Muscle of leg (tissue), 11 donors: Measurements from ENCODE around the gene PLCD3. TPM values are rescaled to one million over a fixed set of nuclear protein-coding genes. Genes with fewer than 3 reads are reported as not detected.

ENCODE experiments used
- DNase-seq: peaks from one replicate; pipeline ENCODE4 v3.0.0; 2013
- H3K27ac ChIP-seq: one replicate; pipeline ENCODE4 v1.5.1; 2013; ENCODE audit warnings: mild to moderate bottlenecking, low read length, control low read depth
- H3K27me3 ChIP-seq: one replicate; pipeline ENCODE4 v1.6.1; 2013; ENCODE audit warnings: low read length; ENCODE audit not compliant: control insufficient read depth, insufficient read depth
- H3K36me3 ChIP-seq: one replicate; pipeline ENCODE4 v1.6.1; 2013; ENCODE audit warnings: low read length; ENCODE audit not compliant: control insufficient read depth, insufficient read depth
- H3K4me1 ChIP-seq: one replicate; pipeline ENCODE4 v1.6.1; 2013; ENCODE audit warnings: low read length; ENCODE audit not compliant: control insufficient read depth, insufficient read depth
- H3K4me3 ChIP-seq: one replicate; pipeline ENCODE4 v1.5.1; 2013; ENCODE audit warnings: low read length, control low read depth
- H3K9me3 ChIP-seq: replicated peaks from 2 replicates; pipeline ENCODE4 v1.6.1; 2013; ENCODE audit warnings: low read depth, low read length; ENCODE audit not compliant: control insufficient read depth
- WGBS: methylation state at CpG from one replicate; pipeline ENCODE4 v1.1.5; 2013; ENCODE audit warnings: missing lambda C conversion rate; ENCODE audit not compliant: insufficient coverage; 5-methylcytosine and 5-hydroxymethylcytosine counted together
- polyA plus RNA-seq, 8 donors: library from polyadenylated mRNA; unstranded; fragments of 120-200 nt; gene quantifications; one replicate each; pipeline versions ENCODE4 v1.2.1 to v1.2.3, GENCODE V29; 2013; ENCODE audit warnings: inconsistent platforms in 1 of 8, low replicate concordance in 1 of 8; ENCODE audit not compliant: insufficient read length in 8 of 8, insufficient read depth in 1 of 8
- total RNA-seq: library from RNA; stranded (reverse); fragments of 120-200 nt; gene quantifications from one replicate; pipeline ENCODE4 v1.2.4, GENCODE V29; 2013

The PLCD3 gene
- total and polyA plus RNA-seq, 9 donors, result 15.1 to 53.0 (median 39.4) TPM

- Histone ChIP-seq H3K9me3 (no peaks in the 10 kb centered on the region), H3K27me3 (no peaks in the 10 kb centered on the region), H3K27ac (peak within 1 kb of the TSS; percentile 57), H3K4me1 (peaks cover 38% of the 10 kb centered on the region), H3K36me3 (peaks cover 2% of the 10 kb centered on the region), H3K4me3 (peak within 1 kb of the TSS; percentile 63)
- peak; percentile 99 for DNase-seq
- under 1% methylated on average over 27 of the region's 40 CpGs for WGBS
These were observed 3.1 kb upstream of the PLCD3 start, which contains the start of gene ACBD4 for GRCh38 chr17:45135192-45135977. ACBD4 (plus strand) TSS chr17:45135687; CDS start chr17:45136145, 458 bp downstream.

GRCh38 chr17:45132572-45133463 is 503 bp upstream of the PLCD3 start:
- peak overlapping the region; percentile 99 for H3K27ac ChIP-seq
- peaks cover 2% of the 10 kb centered on the region for H3K36me3 ChIP-seq
- H3K27me3 ChIP-seq, result no peaks in the 10 kb centered on the region
- H3K4me1 ChIP-seq, result peaks cover 62% of the 10 kb centered on the region
- DNase-seq, result peak; percentile 89
- H3K9me3 ChIP-seq, result no peaks in the 10 kb centered on the region
- peak overlapping the region; percentile 87 for H3K4me3 ChIP-seq
- under 1% methylated on average over 55 of the region's 71 CpGs for WGBS

- peaks cover 73% of the 10 kb centered on the region for H3K4me1 ChIP-seq
- no peaks in the 10 kb centered on the region for H3K27me3 ChIP-seq
- H3K4me3 ChIP-seq, result peak overlapping the region; percentile 78
- peak; percentile 63 for DNase-seq
- H3K9me3 ChIP-seq, result no peaks in the 10 kb centered on the region
- H3K27ac ChIP-seq, result peak overlapping the region; percentile 88
- WGBS, result 9% methylated on average over 44 of the region's 46 CpGs
- H3K36me3 ChIP-seq, result no peaks in the 10 kb centered on the region
These were observed 547 bp downstream of the PLCD3 start for GRCh38 chr17:45131616-45132319.

GRCh38 chr17:45130681-45131615 is 1.4 kb downstream of the PLCD3 start:
- 81% methylated on average over 16 of the region's 17 CpGs for WGBS
- Histone ChIP-seq H3K9me3 (no peaks in the 10 kb centered on the region), H3K27me3 (no peaks in the 10 kb centered on the region), H3K4me1 (peaks cover 69% of the 10 kb centered on the region), H3K27ac (no peak overlapping the region), H3K4me3 (peak overlapping the region; percentile 78), H3K36me3 (no peaks in the 10 kb centered on the region)
- no peak for DNase-seq

GRCh38 chr17:45129940-45130680 is 2.2 kb downstream of the PLCD3 start:
- no peaks in the 10 kb centered on the region for H3K27me3 ChIP-seq
- peak overlapping the region; percentile 70 for H3K27ac ChIP-seq
- H3K36me3 ChIP-seq, result no peaks in the 10 kb centered on the region
- no peak overlapping the region for H3K4me3 ChIP-seq
- H3K4me1 ChIP-seq, result peaks cover 63% of the 10 kb centered on the region
- WGBS, result 70% methylated on average over 10 of the region's 13 CpGs
- H3K9me3 ChIP-seq, result no peaks in the 10 kb centered on the region
- DNase-seq, result no peak

GRCh38 chr17:45129426-45129939 is 2.8 kb downstream of the PLCD3 start:
- WGBS, result 42% methylated on average over 6 of the region's 10 CpGs
- H3K27me3 ChIP-seq, result no peaks in the 10 kb centered on the region
- peaks cover 64% of the 10 kb centered on the region for H3K4me1 ChIP-seq
- no peak overlapping the region for H3K4me3 ChIP-seq
- H3K9me3 ChIP-seq, result no peaks in the 10 kb centered on the region
- H3K27ac ChIP-seq, result peak overlapping the region; percentile 80
- H3K36me3 ChIP-seq, result no peaks in the 10 kb centered on the region
- DNase-seq, result peak; percentile 76

- no peak for DNase-seq
- 100% methylated on average over 2 of the region's 2 CpGs for WGBS
- no peak overlapping the region for H3K4me3 ChIP-seq
- peak overlapping the region; percentile 80 for H3K27ac ChIP-seq
- H3K27me3 ChIP-seq, result no peaks in the 10 kb centered on the region
- no peaks in the 10 kb centered on the region for H3K36me3 ChIP-seq
- H3K4me1 ChIP-seq, result peaks cover 69% of the 10 kb centered on the region
- no peaks in the 10 kb centered on the region for H3K9me3 ChIP-seq
These were observed 3.3 kb downstream of the PLCD3 start for GRCh38 chr17:45128989-45129388.

GRCh38 chr17:45128331-45128730 is 4.0 kb downstream of the PLCD3 start:
- no peak overlapping the region for H3K4me3 ChIP-seq
- peaks cover 71% of the 10 kb centered on the region for H3K4me1 ChIP-seq

More at GRCh38 chr17:45128331-45128730, 4.0 kb downstream of the PLCD3 start:
- no peaks in the 10 kb centered on the region for H3K9me3 ChIP-seq
- peak overlapping the region; percentile 80 for H3K27ac ChIP-seq
- no CpG with 5 or more reads among the region's 5 CpGs for WGBS
- DNase-seq, result no peak
- H3K36me3 ChIP-seq, result no peaks in the 10 kb centered on the region
- no peaks in the 10 kb centered on the region for H3K27me3 ChIP-seq
